GM23248 (cell line): ENCODE results near the gene PTPRE. TPM values are rescaled to one million over a fixed set of nuclear protein-coding genes. Genes with fewer than 3 reads are reported as not detected.

Experiments used
- DNase-seq: peaks from one replicate; pipeline ENCODE4 v3.0.0-alpha.2; 2015
- H2AFZ ChIP-seq: fragments of 200-600 bp; sonication (generic); 2 replicates; pipeline ENCODE4 v1.6.1; 2016; ENCODE audit warnings: antibody characterized with exemption
- H3F3A ChIP-seq: fragments of 200-600 bp; sonication (generic); 2 replicates; pipeline ENCODE4 v1.6.1; 2016; ENCODE audit warnings: mild to moderate bottlenecking, antibody characterized with exemption, mixed run types; ENCODE audit not compliant: insufficient read depth
- H3K27ac ChIP-seq: fragments of 200-600 bp; sonication (generic); 2 replicates; pipeline ENCODE4 v1.5.1; 2016; ENCODE audit warnings: mild to moderate bottlenecking
- H3K27me3 ChIP-seq: fragments of 200-600 bp; sonication (generic); replicated peaks from 2 replicates; pipeline ENCODE4 v1.6.1; 2016; ENCODE audit warnings: mild to moderate bottlenecking; ENCODE audit not compliant: insufficient read depth
- H3K36me3 ChIP-seq: fragments of 200-600 bp; sonication (generic); 2 replicates; pipeline ENCODE4 v1.6.1; 2016; ENCODE audit warnings: low read depth, mild to moderate bottlenecking
- H3K4me1 ChIP-seq: fragments of 200-600 bp; sonication (generic); 2 replicates; pipeline ENCODE4 v1.6.1; 2016; ENCODE audit warnings: mild to moderate bottlenecking; ENCODE audit not compliant: insufficient read depth
- H3K4me2 ChIP-seq: fragments of 200-600 bp; sonication (generic); one replicate; pipeline ENCODE4 v1.6.1; 2016; ENCODE audit warnings: mild to moderate bottlenecking; ENCODE audit not compliant: unreplicated experiment
- H3K4me3 ChIP-seq: fragments of 200-600 bp; sonication (generic); 2 replicates; pipeline ENCODE4 v1.5.1; 2016; ENCODE audit warnings: mild to moderate bottlenecking
- H3K79me2 ChIP-seq: fragments of 200-600 bp; sonication (generic); 2 replicates; pipeline ENCODE4 v1.6.1; 2016; ENCODE audit warnings: mild to moderate bottlenecking; ENCODE audit not compliant: insufficient read depth
- H3K9ac ChIP-seq: fragments of 200-600 bp; sonication (generic); 2 replicates; pipeline ENCODE4 v1.6.1; 2016; ENCODE audit warnings: mild to moderate bottlenecking
- H3K9me2 ChIP-seq: fragments of 200-600 bp; sonication (generic); 2 replicates; pipeline ENCODE4 v1.6.1; 2016; ENCODE audit warnings: mixed run types, mild to moderate bottlenecking, moderate library complexity; ENCODE audit not compliant: insufficient read depth
- H3K9me3 ChIP-seq: fragments of 200-600 bp; sonication (generic); one replicate; pipeline ENCODE4 v1.6.1; 2017; ENCODE audit warnings: low read depth
- H4K20me1 ChIP-seq: fragments of 200-600 bp; sonication (generic); 2 replicates; pipeline ENCODE4 v1.6.0; 2016; ENCODE audit not compliant: insufficient read depth
- EZH2 ChIP-seq: fragments of 200-600 bp; sonication (generic); IDR thresholded peaks from 2 replicates; pipeline ENCODE4 v1.6.1; 2018; ENCODE audit warnings: antibody characterized with exemption, mild to moderate bottlenecking; ENCODE audit not compliant: insufficient read depth, poor library complexity, severe bottlenecking
- EZH2phosphoT487 ChIP-seq: fragments of 200-600 bp; sonication (generic); IDR thresholded peaks from 2 replicates; pipeline ENCODE4 v1.6.1; 2018; ENCODE audit warnings: antibody characterized with exemption, moderate library complexity, mild to moderate bottlenecking, low read depth; ENCODE audit not compliant: insufficient read depth
- WGBS, 2 experiments: methylation state at CpG; one replicate each; pipeline ENCODE4 v1.1.6; 2015 to 2017; ENCODE audit warnings: low lambda C conversion rate in 2 of 2, low coverage in 1 of 2; ENCODE audit errors: missing lambda C conversion rate in 2 of 2; 5-methylcytosine and 5-hydroxymethylcytosine counted together
- in situ Hi-C: fragments of 300-500 bp; cut with MboI; formaldehyde crosslinking; loops from 2 replicates; pipeline ENCODE4 v1.15.0; 2020
- polyA plus RNA-seq: library from polyadenylated mRNA; unstranded; fragments of >200 nt; fragmentation: Nextera tagmentation; extraction: Ambion mirVana; gene quantifications from 2 replicates; pipeline ENCODE4 v1.2.1, GENCODE V29; 2016
- total RNA-seq: library from RNA; depleted of rRNA; stranded (reverse); fragments of >200 nt; shearing (Covaris generic); gene quantifications from 2 replicates; pipeline ENCODE4 v1.2.3, GENCODE V29; 2014

PTPRE gene
- total and polyA plus RNA-seq, 2 experiments from 2014 or later: 2.7 to 4.7 TPM

DNA sequence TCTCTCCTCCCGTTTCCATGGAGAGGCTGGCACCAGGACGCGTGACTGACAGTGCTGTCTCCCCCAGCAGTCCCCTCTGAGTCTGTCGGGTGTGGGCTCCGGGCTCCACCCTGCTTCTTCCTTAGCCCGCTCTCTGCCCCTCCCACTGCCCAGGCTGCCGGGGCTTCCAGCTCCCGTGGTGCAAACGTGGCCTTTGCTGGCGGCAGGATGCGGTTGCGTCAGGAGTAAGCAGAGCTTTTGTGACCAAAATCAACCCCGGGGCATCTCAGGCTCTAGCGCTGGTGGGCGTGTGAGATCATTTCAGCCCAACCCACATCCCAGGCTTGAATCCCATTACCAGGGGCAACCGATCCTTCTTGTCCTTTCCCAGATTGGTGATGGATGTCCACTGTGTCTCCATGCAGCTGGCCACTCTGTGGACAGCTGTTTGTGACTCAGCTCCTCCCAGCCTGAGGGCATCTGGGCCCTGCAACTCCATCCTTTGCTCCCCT, 28.2 kb downstream of the PTPRE start:
- TF ChIP-seq EZH2phosphoT487: no peak
- TF ChIP-seq EZH2: no peak
- Histone ChIP-seq H3K9me2 (no peaks in the 10 kb centered on the region), H3K27ac (no peak overlapping the region), H3K27me3 (no peaks in the 10 kb centered on the region), H3K79me2 (no peaks in the 10 kb centered on the region), H3K4me3 (no peak overlapping the region), H2AFZ (no peak overlapping the region), H3K4me1 (peaks cover 6% of the 10 kb centered on the region; the same call in 1 of the 2 replicates), H3K9ac (no peak overlapping the region), H3K9me3 (no peaks in the 10 kb centered on the region), H4K20me1 (no peaks in the 10 kb centered on the region), H3K36me3 (no peaks in the 10 kb centered on the region), H3K4me2 (no peak overlapping the region), H3F3A (no peaks in the 10 kb centered on the region)
- no peak for DNase-seq
- 71% methylated on average over 15 to 16 of the region's 16 CpGs for WGBS, 2 experiments
- in situ Hi-C loops: no loop called here

DNA sequence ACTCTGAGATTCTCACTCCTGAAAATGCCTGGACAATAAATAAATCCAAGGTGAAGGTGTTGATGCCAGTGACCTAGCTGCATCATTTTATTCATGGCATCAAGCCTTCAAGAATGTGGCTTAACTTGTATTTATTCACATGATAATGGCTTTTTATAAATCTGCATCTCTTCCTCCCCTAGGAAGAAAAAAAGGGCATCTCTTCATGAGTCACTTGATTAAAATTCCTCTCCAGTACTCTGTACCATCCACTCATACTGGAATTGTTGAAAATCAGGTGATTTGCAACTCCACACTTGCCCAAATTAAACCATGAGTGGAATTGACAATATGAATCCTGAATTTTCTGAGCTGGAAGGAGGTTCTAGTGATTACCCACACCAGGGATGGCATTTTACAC, 30.2 kb downstream of the PTPRE start:
- DNase-seq: peak; percentile 35
- Histone ChIP-seq H3F3A (no peaks in the 10 kb centered on the region), H3K4me3 (no peak overlapping the region), H3K9ac (no peak overlapping the region), H4K20me1 (no peaks in the 10 kb centered on the region), H3K79me2 (no peaks in the 10 kb centered on the region), H3K36me3 (no peaks in the 10 kb centered on the region), H3K27ac (no peak overlapping the region), H3K4me2 (no peak overlapping the region), H3K9me2 (no peaks in the 10 kb centered on the region), H3K4me1 (peaks cover 6% of the 10 kb centered on the region; the same call in 1 of the 2 replicates), H3K27me3 (no peaks in the 10 kb centered on the region), H3K9me3 (no peaks in the 10 kb centered on the region), H2AFZ (no peak overlapping the region)
- TF ChIP-seq EZH2: no peak
- TF ChIP-seq EZH2phosphoT487: no peak
- in situ Hi-C loops: no loop called here

DNA sequence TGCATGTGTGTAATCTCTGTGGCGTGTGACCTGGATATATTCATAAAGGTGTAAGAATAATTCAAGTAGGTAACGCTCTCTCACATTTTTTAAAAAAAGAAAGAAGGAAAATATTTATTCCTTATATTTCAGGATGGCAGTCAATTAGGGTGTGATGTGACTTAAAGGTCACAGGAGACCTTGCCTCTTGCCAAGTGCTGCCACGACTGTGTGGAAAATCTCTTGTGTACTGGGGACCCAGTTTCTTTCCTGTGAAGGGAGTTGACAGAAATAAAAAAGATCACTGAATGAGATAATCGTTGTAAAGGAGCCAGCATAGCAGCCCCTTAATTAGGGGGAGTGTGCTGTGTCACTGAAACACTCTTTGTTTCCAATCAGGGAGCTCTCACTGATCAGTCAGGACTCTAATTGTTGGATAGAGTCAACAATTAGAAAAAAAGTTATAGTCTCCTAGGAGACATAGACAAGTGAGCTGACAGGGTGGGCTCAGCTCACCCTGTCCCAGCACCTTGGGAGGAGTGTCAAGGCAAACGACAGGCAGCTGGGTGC, 31.1 kb downstream of the PTPRE start:
- in situ Hi-C loops: no loop called here
- 51 to 54% methylated on average over 5 of the region's 5 CpGs for WGBS, 2 experiments
- TF ChIP-seq EZH2phosphoT487 (no peak), EZH2 (no peak)

DNA sequence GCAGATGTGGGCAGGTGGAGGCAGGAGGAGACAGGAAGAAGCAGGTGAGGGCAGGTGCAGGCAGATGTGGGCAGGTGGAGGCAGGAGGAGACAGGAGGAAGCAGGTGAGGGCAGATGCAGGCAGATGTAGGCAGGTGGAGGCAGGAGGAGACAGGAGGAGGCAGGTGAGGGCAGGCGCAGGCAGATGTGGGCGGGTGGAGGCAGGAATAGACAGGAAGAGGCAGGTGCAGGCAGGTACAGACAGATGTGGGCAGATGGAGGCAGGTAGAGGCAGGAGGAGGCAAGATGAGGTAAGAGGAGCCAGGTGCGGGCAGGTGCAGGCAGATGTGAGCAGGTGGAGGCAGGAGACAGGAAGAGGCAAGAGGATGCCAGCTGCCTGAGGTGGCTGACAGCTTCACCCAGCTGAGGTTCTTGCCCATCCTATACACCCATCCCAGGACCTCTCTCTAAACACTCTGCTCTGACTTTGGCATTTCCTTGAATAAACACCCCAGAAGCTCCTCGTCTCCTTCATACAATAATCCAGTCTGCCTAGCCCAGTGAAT, 33.0 kb downstream of the PTPRE start:
- no peaks in the 10 kb centered on the region for H3F3A ChIP-seq
- WGBS, 2 experiments: 59 to 69% methylated on average over 4 of the region's 4 CpGs
- TF ChIP-seq EZH2phosphoT487 (no peak), EZH2 (no peak)
- no peaks in the 10 kb centered on the region for H3K27me3 ChIP-seq
- H3K9me2 ChIP-seq: no peaks in the 10 kb centered on the region
- no peaks in the 10 kb centered on the region for H3K36me3 ChIP-seq
- H3K27ac ChIP-seq: no peak overlapping the region
- H3K9ac ChIP-seq: no peak overlapping the region
- no peaks in the 10 kb centered on the region for H3K9me3 ChIP-seq
- no peak overlapping the region for H3K4me2 ChIP-seq
- in situ Hi-C loops: no loop called here
- H3K79me2 ChIP-seq: no peaks in the 10 kb centered on the region
- H3K4me3 ChIP-seq: no peak overlapping the region
- no peaks in the 10 kb centered on the region for H4K20me1 ChIP-seq
- H2AFZ ChIP-seq: no peak overlapping the region
- H3K4me1 ChIP-seq: peaks cover 6% of the 10 kb centered on the region; the same call in 1 of the 2 replicates
- no peak for DNase-seq

More for the DNA sequence above, 31.1 kb downstream of the PTPRE start:
- Histone ChIP-seq H3F3A (no peaks in the 10 kb centered on the region), H4K20me1 (no peaks in the 10 kb centered on the region), H3K4me3 (no peak overlapping the region), H3K27ac (no peak overlapping the region), H3K9me2 (no peaks in the 10 kb centered on the region), H2AFZ (no peak overlapping the region), H3K27me3 (no peaks in the 10 kb centered on the region), H3K4me1 (peaks cover 6% of the 10 kb centered on the region; the same call in 1 of the 2 replicates), H3K9ac (no peak overlapping the region), H3K9me3 (no peaks in the 10 kb centered on the region), H3K4me2 (no peak overlapping the region), H3K79me2 (no peaks in the 10 kb centered on the region), H3K36me3 (no peaks in the 10 kb centered on the region)
- DNase-seq: no peak
